Measurements from ENCODE around the gene CDK2.

CDK2 gene

DNA sequence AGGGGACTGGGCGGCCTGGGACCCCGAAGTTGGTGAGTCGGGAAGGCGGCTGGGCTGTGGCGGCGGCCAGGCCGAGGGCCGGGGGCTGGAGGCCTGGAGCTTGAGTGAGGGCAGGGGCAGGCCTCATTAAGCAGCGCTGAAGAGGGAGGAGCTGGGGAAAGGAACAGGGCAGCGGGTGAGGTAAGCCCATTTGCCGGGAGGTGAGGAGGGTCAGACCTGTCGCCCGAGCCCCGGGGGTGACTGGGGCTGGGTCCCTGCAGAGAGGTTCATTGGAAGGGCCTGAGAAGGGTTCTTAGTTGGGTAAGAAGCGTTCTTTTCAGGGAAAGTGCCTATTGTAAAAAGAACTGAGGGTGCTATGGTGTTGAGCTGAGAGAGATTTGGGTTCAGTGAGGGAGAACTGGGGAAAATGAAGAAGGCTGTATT is 7.7 kb downstream of the CDK2 start:
- TF ChIP-seq SIN3A (IDR thresholded peaks at IDR 0.05; ENCODE audit: borderline replicate concordance, insufficient read depth, low read length) (no peak), TAF1 (IDR thresholded peaks at IDR 0.05; ENCODE audit: borderline replicate concordance, insufficient read depth, low read length) (no peak; the same call in 1 of the 2 replicates), FOXP2 (optimal IDR thresholded peaks at IDR 0.05; ENCODE audit: borderline replicate concordance, extremely low read depth, extremely low read length, insufficient read depth) (no peak), POLR2AphosphoS5 (IDR thresholded peaks at IDR 0.05; ENCODE audit: low read depth, low read length) (no peak)
- TF ChIP-seq, protein P1, sequence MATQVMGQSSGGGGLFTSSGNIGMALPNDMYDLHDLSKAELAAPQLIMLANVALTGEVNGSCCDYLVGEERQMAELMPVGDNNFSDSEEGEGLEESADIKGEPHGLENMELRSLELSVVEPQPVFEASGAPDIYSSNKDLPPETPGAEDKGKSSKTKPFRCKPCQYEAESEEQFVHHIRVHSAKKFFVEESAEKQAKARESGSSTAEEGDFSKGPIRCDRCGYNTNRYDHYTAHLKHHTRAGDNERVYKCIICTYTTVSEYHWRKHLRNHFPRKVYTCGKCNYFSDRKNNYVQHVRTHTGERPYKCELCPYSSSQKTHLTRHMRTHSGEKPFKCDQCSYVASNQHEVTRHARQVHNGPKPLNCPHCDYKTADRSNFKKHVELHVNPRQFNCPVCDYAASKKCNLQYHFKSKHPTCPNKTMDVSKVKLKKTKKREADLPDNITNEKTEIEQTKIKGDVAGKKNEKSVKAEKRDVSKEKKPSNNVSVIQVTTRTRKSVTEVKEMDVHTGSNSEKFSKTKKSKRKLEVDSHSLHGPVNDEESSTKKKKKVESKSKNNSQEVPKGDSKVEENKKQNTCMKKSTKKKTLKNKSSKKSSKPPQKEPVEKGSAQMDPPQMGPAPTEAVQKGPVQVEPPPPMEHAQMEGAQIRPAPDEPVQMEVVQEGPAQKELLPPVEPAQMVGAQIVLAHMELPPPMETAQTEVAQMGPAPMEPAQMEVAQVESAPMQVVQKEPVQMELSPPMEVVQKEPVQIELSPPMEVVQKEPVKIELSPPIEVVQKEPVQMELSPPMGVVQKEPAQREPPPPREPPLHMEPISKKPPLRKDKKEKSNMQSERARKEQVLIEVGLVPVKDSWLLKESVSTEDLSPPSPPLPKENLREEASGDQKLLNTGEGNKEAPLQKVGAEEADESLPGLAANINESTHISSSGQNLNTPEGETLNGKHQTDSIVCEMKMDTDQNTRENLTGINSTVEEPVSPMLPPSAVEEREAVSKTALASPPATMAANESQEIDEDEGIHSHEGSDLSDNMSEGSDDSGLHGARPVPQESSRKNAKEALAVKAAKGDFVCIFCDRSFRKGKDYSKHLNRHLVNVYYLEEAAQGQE (IDR thresholded peaks at IDR 0.05; ENCODE audit: insufficient read depth in 1 of 2, low read depth in 2 of 2, low read length in 2 of 2), result no peak

DNA sequence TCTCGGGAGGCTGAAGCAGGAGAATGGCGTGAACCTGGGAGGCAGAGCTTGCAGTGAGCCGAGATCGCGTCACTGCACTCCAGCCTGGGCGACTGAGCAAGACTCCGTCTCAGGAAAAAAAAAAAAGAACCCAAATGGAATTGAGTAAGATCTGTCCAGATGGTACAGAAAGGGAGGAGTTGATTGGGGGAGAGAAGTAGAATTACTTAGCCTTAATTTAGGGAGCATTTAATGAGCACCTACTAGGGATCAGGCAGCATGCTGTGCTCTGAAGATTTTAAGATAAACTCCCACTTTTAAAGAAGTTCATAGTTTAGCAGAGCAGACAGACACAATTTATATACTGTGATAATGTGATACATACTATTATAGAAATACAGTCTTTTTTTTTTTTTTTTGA is 11.8 kb downstream of the CDK2 start:
- TF ChIP-seq POLR2AphosphoS5 (IDR thresholded peaks at IDR 0.05; ENCODE audit: low read depth, low read length), result no peak
- TF ChIP-seq FOXP2 (optimal IDR thresholded peaks at IDR 0.05; ENCODE audit: borderline replicate concordance, extremely low read depth, extremely low read length, insufficient read depth), result no peak
- TF ChIP-seq TAF1 (IDR thresholded peaks at IDR 0.05; ENCODE audit: borderline replicate concordance, insufficient read depth, low read length), result no peak
- TF ChIP-seq, protein P1 (IDR thresholded peaks at IDR 0.05; ENCODE audit: insufficient read depth in 1 of 2, low read depth in 2 of 2, low read length in 2 of 2), result no peak
- TF ChIP-seq SIN3A (IDR thresholded peaks at IDR 0.05; ENCODE audit: borderline replicate concordance, insufficient read depth, low read length), result no peak

DNA sequence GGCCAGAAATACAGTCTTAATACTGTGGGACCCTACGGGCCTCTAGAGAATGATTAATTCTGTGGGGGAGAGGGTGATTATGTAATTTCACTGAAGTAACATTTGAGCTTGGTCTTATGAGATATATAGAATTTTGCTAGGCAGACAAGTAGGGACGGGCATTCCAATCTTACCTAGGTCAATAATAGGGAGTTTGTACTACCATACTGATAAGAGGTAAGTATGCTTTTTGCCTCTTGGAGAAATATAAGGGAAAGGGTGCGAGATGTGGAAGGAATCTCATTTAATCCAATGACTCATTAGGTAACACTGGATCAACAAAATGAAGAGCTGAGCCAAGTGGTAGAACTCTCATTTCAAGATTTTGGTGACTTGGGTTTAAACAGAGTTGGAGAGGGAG is 12.4 kb downstream of the CDK2 start:
- TF ChIP-seq FOXP2 (optimal IDR thresholded peaks at IDR 0.05; ENCODE audit: borderline replicate concordance, extremely low read depth, extremely low read length, insufficient read depth) (no peak), POLR2AphosphoS5 (IDR thresholded peaks at IDR 0.05; ENCODE audit: low read depth, low read length) (no peak), SIN3A (IDR thresholded peaks at IDR 0.05; ENCODE audit: borderline replicate concordance, insufficient read depth, low read length) (no peak), TAF1 (IDR thresholded peaks at IDR 0.05; ENCODE audit: borderline replicate concordance, insufficient read depth, low read length) (no peak)
- TF ChIP-seq, protein P1 (IDR thresholded peaks at IDR 0.05; ENCODE audit: insufficient read depth in 1 of 2, low read depth in 2 of 2, low read length in 2 of 2), result no peak

DNA sequence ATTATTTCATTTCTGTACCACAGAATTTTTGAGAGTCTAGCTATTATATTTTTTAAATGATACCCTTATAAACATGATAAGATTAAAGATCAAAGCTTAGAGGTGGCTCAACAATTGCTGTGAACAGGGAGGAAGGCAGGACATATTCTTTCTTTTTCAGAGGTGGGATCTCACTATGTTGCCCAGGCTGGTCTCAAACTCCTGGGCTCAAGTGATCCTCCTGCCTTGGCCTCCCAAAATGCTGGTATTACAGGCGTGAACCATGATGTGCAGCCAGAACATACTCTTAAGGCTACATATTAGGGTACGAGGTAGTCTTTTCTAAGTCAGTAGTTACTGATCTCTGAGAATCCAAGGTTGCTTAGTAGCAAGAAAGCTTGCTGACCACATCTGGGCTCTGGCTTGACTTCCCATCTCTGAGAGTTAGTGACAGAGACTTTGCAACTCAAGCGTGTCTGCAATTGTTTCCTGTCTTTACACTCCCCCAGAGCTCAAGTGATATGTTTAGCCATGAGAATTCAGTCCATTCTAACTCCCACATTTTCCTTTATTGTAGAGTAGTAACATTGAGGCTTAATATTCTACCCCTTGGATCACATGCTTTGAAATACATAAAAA is 15.8 kb downstream of the CDK2 start:
- no peak for TF ChIP-seq TAF1 (IDR thresholded peaks at IDR 0.05; ENCODE audit: borderline replicate concordance, insufficient read depth, low read length)
- no peak for TF ChIP-seq POLR2AphosphoS5 (IDR thresholded peaks at IDR 0.05; ENCODE audit: low read depth, low read length)
- TF ChIP-seq SIN3A (IDR thresholded peaks at IDR 0.05; ENCODE audit: borderline replicate concordance, insufficient read depth, low read length), result no peak
- TF ChIP-seq FOXP2 (optimal IDR thresholded peaks at IDR 0.05; ENCODE audit: borderline replicate concordance, extremely low read depth, extremely low read length, insufficient read depth), result no peak
- TF ChIP-seq, protein P1 (IDR thresholded peaks at IDR 0.05; ENCODE audit: insufficient read depth in 1 of 2, low read depth in 2 of 2, low read length in 2 of 2), result no peak

Data from PFSK-1 (cell line).